Effector memory CD8-positive, alpha-beta T cell (primary cell): Measurements from ENCODE around the gene MICU1.
"Not testable (repeated sequence)": the region's sequence is repeated elsewhere in the genome, so short reads cannot be mapped to it uniquely, and the experiment has no call there.

ENCODE experiments used
- ATAC-seq: fragments of 150-1000 bp; cut with Tn5 transposase; replicated peaks from 2 replicates; pipeline ENCODE4 v1.10.0; 2021; ENCODE audit warnings: mild to moderate bottlenecking, moderate library complexity
- DNase-seq, 3 experiments: peaks; one replicate each; pipeline ENCODE4 v3.0.0; 2021
- H3K27ac Mint-ChIP-seq, 2 donors: one replicate each; pipeline ENCODE4 v1.8.0; 2022; ENCODE audit warnings: mild to moderate bottlenecking in 2 of 2, mixed read lengths in 2 of 2, moderate library complexity in 2 of 2
- H3K27me3 Mint-ChIP-seq, 2 donors: one replicate each; pipeline ENCODE4 v1.8.0; 2022; ENCODE audit warnings: mixed read lengths in 2 of 2
- H3K36me3 Mint-ChIP-seq: one replicate; pipeline ENCODE4 v1.8.0; 2022; ENCODE audit warnings: mild to moderate bottlenecking, moderate library complexity, mixed read lengths; ENCODE audit not compliant: insufficient read depth
- H3K4me1 Mint-ChIP-seq, 2 donors: one replicate each; pipeline ENCODE4 v1.8.0; 2022; ENCODE audit warnings: low read depth in 2 of 2, mixed read lengths in 2 of 2
- H3K4me3 Mint-ChIP-seq, 2 donors: one replicate each; pipeline ENCODE4 v1.8.0; 2022; ENCODE audit warnings: mild to moderate bottlenecking in 2 of 2, mixed read lengths in 2 of 2, moderate library complexity in 2 of 2
- H3K9me3 Mint-ChIP-seq, 2 donors: one replicate each; pipeline ENCODE4 v1.8.0; 2022; ENCODE audit warnings: mixed read lengths in 2 of 2

MICU1 gene

DNA sequence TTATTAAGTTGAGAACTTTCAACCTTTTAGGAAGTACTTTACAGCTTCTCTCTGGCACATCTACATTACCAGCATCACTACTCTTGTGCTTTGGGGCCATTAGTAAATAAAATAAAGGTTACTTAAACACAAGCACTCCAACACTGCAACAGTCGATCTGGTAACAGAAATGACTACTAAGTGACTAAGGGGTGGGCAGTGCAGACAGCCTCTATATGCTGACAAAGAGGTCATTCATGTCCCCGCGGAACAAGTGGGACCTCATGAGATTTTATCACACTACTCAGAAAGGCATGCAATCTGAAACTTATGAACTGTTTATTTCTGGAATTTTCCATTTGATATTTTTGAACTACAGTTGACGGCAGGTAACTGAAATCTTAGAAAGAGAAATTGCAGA, 159.9 kb downstream of the MICU1 start:
- Mint-ChIP-seq H3K27ac (no peak overlapping the region), H3K9me3 (no peaks in the 10 kb centered on the region), H3K4me3 (no peak overlapping the region), H3K4me1 (no peaks in the 10 kb centered on the region), H3K36me3 (peaks cover 11% of the 10 kb centered on the region), H3K27me3 (no peaks in the 10 kb centered on the region)
- ATAC-seq, result no peak
- DNase-seq, result no peak

DNA sequence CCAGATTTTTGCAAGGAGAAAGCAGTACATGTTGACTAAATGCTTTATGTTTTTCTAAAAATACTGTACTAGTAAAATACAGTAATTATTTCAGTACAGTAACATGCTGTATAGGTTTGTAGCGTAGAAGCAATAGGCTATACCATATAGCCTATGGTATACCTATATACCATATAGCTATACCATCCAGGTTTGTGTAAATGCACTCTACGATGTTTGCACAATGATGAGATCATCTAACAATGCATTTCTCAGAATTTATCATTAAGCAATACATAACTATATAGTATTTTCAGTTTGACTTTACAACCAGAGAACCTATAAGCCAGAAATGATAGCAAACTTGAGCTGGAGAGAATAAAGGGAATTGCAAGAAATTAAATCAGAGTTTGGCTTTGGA, 161.4 kb downstream of the MICU1 start:
- H3K4me1 Mint-ChIP-seq, result no peaks in the 10 kb centered on the region
- no peaks in the 10 kb centered on the region for H3K27me3 Mint-ChIP-seq
- no peaks in the 10 kb centered on the region for H3K9me3 Mint-ChIP-seq
- ATAC-seq (no peak), DNase-seq (no peak)
- no peak overlapping the region for H3K27ac Mint-ChIP-seq
- peaks cover 6% of the 10 kb centered on the region for H3K36me3 Mint-ChIP-seq
- no peak overlapping the region for H3K4me3 Mint-ChIP-seq

- peaks cover 9% of the 10 kb centered on the region for H3K36me3 Mint-ChIP-seq
- H3K27ac Mint-ChIP-seq, result no peak overlapping the region
- no peaks in the 10 kb centered on the region for H3K4me1 Mint-ChIP-seq
- no peaks in the 10 kb centered on the region for H3K9me3 Mint-ChIP-seq
- DNase-seq (no peak), ATAC-seq (no peak)
- no peak overlapping the region for H3K4me3 Mint-ChIP-seq
- H3K27me3 Mint-ChIP-seq, result no peaks in the 10 kb centered on the region
These were observed 163.6 kb downstream of the MICU1 start for GRCh38 chr10:72462261-72462660.

DNA sequence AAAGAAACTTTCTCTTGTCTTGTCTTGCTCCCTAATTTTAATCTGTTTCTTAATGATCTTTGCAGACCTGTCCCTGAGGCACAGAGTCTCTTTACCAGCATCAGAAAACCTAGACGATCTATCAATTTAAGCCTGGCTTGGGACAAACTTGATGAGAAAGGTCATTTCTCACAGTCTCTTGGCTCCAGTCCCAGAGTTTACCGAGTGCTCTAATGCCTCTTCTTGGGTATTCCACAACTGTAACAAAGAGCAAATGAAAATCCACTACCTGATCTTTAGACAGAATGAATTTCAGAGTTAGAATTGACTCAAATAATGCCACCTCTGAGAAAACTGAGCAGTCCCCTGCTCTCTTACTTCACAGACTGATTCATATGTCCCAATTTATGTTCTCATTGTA, 164.8 kb downstream of the MICU1 start:
- H3K27me3 Mint-ChIP-seq, result no peaks in the 10 kb centered on the region
- no peak overlapping the region for H3K27ac Mint-ChIP-seq
- H3K4me1 Mint-ChIP-seq, result no peaks in the 10 kb centered on the region
- no peaks in the 10 kb centered on the region for H3K9me3 Mint-ChIP-seq
- H3K4me3 Mint-ChIP-seq, result no peak overlapping the region
- no peak for DNase-seq
- peaks cover 9% of the 10 kb centered on the region for H3K36me3 Mint-ChIP-seq
- ATAC-seq, result no peak

- no peaks in the 10 kb centered on the region for H3K27me3 Mint-ChIP-seq
- no peak for ATAC-seq
These were observed 165.5 kb downstream of the MICU1 start for GRCh38 chr10:72460284-72460876.

DNA sequence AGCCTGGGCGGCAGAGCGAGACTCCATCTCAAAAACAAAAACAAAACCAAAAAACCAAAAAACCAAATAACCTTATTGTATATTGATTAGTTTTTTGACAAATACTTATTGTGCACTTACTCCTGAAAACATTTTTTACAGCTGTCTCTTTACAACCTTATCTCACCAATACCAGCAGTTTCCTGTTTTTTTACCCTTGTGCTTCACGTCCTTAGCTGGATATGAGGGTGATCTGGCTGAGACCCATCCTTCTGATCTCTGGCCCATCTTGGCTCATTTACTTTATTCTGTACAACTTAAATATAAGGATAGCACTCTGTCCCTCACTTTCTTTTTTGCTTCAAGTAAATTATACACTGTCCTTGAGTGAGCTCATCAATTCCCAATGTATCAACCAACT, 166.6 kb downstream of the MICU1 start:
- DNase-seq (no peak), ATAC-seq (no peak)
- Mint-ChIP-seq H3K36me3 (peaks cover 7% of the 10 kb centered on the region), H3K9me3 (no peaks in the 10 kb centered on the region), H3K4me1 (no peaks in the 10 kb centered on the region), H3K27me3 (no peaks in the 10 kb centered on the region), H3K27ac (no peak overlapping the region), H3K4me3 (no peak overlapping the region)

More at GRCh38 chr10:72460284-72460876, 165.5 kb downstream of the MICU1 start:
- H3K4me3 Mint-ChIP-seq, result no peak overlapping the region
- H3K36me3 Mint-ChIP-seq, result peaks cover 9% of the 10 kb centered on the region
- no peaks in the 10 kb centered on the region for H3K4me1 Mint-ChIP-seq
- no peak overlapping the region for H3K27ac Mint-ChIP-seq
- no peaks in the 10 kb centered on the region for H3K9me3 Mint-ChIP-seq
- no peak for DNase-seq

DNA sequence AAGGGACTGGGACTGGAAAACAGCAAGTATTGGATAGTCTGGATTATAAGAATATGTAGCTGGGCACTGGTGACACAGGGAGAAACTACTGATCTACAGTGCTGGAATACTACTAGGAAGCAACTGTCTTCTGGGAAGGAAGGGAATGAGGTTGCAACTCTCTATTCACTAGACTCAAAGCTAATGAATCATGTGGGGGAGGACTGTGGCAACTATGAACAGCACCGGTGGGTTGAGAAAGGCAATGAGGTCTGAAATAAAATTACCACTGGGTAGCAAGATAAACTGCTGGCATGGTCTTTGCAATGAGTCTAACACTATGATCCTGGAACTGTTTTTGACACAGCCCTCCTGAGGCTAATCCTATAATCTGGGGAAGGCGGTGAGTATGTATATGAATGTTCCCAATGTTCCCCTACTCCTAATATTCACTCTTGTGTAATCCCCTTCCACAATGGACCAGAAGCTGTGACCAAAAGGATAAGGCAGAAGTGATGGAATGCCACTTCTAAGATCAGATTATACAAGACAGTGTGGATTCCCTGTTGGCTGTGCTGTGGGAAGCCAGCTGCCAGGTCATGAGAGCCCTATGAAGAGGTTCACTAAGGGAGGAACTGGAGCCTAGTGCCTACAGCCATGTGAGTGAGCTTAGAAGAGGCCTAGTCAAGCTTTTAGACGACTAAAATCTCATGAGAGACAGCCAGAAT, 169.8 kb downstream of the MICU1 start:
- no peak for DNase-seq
- Mint-ChIP-seq H3K36me3 (peaks cover 5% of the 10 kb centered on the region), H3K27me3 (no peaks in the 10 kb centered on the region), H3K4me3 (no peak overlapping the region), H3K9me3 (no peaks in the 10 kb centered on the region), H3K4me1 (no peaks in the 10 kb centered on the region), H3K27ac (peak overlapping the region in 1 of 2 donors; percentile 46)
- ATAC-seq, result no peak

DNA sequence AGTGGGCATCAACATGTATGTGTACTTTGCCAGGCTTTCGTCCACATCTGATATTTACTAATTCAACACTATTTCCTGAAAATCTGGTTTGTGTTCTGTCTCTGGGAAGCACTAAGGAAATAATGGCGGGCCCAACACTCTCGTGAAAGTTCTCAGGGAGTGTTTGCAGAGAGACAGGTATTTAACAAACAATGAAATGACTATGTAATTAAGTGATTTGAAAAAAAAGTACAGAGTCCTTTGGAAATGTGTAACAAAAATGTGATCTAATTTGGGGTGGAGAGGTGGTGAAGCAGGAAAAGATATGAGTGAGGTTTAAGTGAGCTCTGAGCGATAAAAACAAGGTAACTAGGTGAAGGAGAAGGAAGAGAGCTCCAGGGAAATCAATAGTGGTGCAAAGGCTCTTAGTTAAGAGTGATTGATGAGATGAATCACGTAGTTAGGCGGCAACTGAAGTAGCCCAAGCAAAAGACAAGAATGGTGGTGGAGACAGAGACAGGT, 175.9 kb downstream of the MICU1 start:
- Mint-ChIP-seq H3K36me3 (peaks cover 6% of the 10 kb centered on the region), H3K4me3 (no peak overlapping the region), H3K9me3 (no peaks in the 10 kb centered on the region), H3K27ac (no peak overlapping the region), H3K27me3 (no peaks in the 10 kb centered on the region), H3K4me1 (no peaks in the 10 kb centered on the region)
- DNase-seq (no peak), ATAC-seq (no peak)

DNA sequence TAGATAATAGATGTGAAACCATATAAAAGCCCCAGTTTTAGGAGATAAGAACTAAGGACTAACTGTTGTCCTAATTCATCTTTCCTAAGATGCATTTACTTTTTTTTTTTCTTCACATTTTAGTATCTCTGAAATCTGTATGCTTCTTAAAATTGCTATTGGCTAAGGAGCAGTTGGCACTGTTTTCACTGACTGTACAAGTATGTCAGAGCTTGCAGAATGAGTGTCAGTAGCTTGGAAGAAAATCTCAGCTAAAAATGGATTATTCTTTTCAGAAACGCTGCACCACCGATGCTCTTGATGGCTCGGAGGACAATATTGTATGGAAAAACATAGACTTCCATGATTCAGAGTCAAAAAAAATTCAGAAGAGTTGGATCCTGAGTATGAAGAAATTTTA, 180.0 kb downstream of the MICU1 start:
- H3K4me3 Mint-ChIP-seq, result no peak overlapping the region
- H3K9me3 Mint-ChIP-seq, result no peaks in the 10 kb centered on the region
- ATAC-seq (no peak), DNase-seq (no peak)
- H3K27ac Mint-ChIP-seq, result no peak overlapping the region
- peaks cover 3% of the 10 kb centered on the region for H3K36me3 Mint-ChIP-seq
- H3K27me3 Mint-ChIP-seq, result no peaks in the 10 kb centered on the region
- H3K4me1 Mint-ChIP-seq, result no peaks in the 10 kb centered on the region

- not testable (repeated sequence) for DNase-seq, ATAC-seq
These were observed 182.9 kb downstream of the MICU1 start for GRCh38 chr10:72442969-72443368.

GRCh38 chr10:72435570-72435969, 190.3 kb downstream of the MICU1 start:
- Mint-ChIP-seq H3K36me3 (no peaks in the 10 kb centered on the region), H3K4me3 (no peak overlapping the region)

More at GRCh38 chr10:72442969-72443368, 182.9 kb downstream of the MICU1 start:
- not testable (repeated sequence) for H3K9me3 Mint-ChIP-seq, H3K27me3 Mint-ChIP-seq, H3K4me3 Mint-ChIP-seq, H3K36me3 Mint-ChIP-seq, H3K27ac Mint-ChIP-seq, H3K4me1 Mint-ChIP-seq

DNA sequence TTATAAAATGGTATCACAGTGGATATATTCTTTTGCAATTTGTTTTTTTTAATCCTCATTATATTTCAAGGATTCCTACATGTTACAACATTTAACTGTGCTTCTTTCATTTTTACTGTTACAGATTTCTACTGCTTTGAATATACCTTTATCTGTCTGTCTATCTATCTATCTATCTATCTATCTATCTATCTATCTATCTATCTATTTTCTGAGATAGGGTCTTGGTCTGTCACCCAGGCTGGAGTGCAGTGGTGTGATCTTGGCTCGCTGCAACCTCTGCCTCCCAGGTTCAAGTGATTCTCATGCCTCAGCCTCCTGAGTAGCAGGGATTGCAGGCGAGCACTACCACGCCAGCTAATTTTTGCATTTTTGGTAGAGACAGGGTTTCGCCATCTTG, 194.9 kb downstream of the MICU1 start:
- not testable (repeated sequence) for H3K36me3 Mint-ChIP-seq, H3K27me3 Mint-ChIP-seq, H3K27ac Mint-ChIP-seq, ATAC-seq, DNase-seq, H3K4me1 Mint-ChIP-seq, H3K9me3 Mint-ChIP-seq, H3K4me3 Mint-ChIP-seq

More at GRCh38 chr10:72435570-72435969, 190.3 kb downstream of the MICU1 start:
- Mint-ChIP-seq H3K27ac (no peak overlapping the region), H3K27me3 (no peaks in the 10 kb centered on the region), H3K9me3 (no peaks in the 10 kb centered on the region), H3K4me1 (peaks cover 2 to 4% of the 10 kb centered on the region in 2 donors)
- DNase-seq (no peak), ATAC-seq (no peak)

- H3K4me3 Mint-ChIP-seq, result no peak overlapping the region
- no peaks in the 10 kb centered on the region for H3K36me3 Mint-ChIP-seq
- ATAC-seq, result no peak
- no peak overlapping the region for H3K27ac Mint-ChIP-seq
- DNase-seq, result no peak
- H3K9me3 Mint-ChIP-seq, result no peaks in the 10 kb centered on the region
- no peaks in the 10 kb centered on the region for H3K4me1 Mint-ChIP-seq
- no peaks in the 10 kb centered on the region for H3K27me3 Mint-ChIP-seq
These were observed 195.9 kb downstream of the MICU1 start for GRCh38 chr10:72429931-72430330.

GRCh38 chr10:72426986-72427385, 198.9 kb downstream of the MICU1 start:
- H3K27me3 Mint-ChIP-seq, result no peaks in the 10 kb centered on the region
- ATAC-seq (no peak), DNase-seq (no peak)
- peaks cover 5% of the 10 kb centered on the region for H3K36me3 Mint-ChIP-seq
- H3K27ac Mint-ChIP-seq, result no peak overlapping the region
- no peaks in the 10 kb centered on the region for H3K4me1 Mint-ChIP-seq
- H3K4me3 Mint-ChIP-seq, result no peak overlapping the region
- H3K9me3 Mint-ChIP-seq, result peaks cover 2 to 12% of the 10 kb centered on the region in 2 donors
